ENCODE data around the gene OR5K4. TPM values are rescaled to one million over a fixed set of nuclear protein-coding genes. Genes with fewer than 3 reads are reported as not detected.

Gene OR5K4
- total and polyA plus RNA-seq, 10 of the 15 experiments (the other 5 are each of a cell fraction or from before 2014, with no cell fraction given): 2.1 TPM; not detected in 9

DNA sequence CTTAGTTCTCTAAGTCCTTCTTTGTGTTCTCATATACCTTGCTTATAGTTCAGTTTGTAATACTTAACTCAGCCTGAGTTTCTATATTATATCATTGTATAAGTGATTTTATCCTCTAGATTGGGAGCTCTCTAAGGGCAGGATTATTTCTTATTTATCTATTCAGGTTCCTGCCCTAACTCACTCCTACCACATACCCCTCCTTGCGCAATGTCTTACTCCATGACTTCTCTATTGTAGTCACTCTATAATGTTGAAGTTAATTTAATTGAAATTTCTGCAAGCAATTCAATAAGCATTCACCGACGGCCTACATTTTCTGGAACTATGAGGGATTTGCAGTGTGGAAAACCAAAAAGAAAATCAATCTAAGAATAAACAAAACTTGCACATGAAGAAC, 3.6 kb upstream of the OR5K4 start:
- ChIA-PET CTCF (no interaction called here), SMC1A (ENCODE audit: uncharacterized antibody, unreplicated experiment) (interaction anchor here (0.8 to 1.2 kb wide), 2 partner anchors 222 to 224 kb away, joined by 3 read pairs; no protein-coding TSS in a partner anchor), RAD21 (ENCODE audit: unreplicated experiment) (no interaction called here), POLR2A (no interaction called here)
- Histone ChIP-seq H4K20me1 (ENCODE audit: control insufficient read depth, insufficient read depth) (no peaks in the 10 kb centered on the region), H3K4me2 (ENCODE audit: control insufficient read depth, insufficient read depth) (no peak overlapping the region), H3K27ac (ENCODE audit: control insufficient read depth, insufficient read depth) (no peak overlapping the region), H3K4me3 (no peak overlapping the region), H3K9me3 (replicated peaks; ENCODE audit: control insufficient read depth, insufficient read depth, low read length) (no peaks in the 10 kb centered on the region), H3K79me2 (ENCODE audit: control insufficient read depth, insufficient read depth, low read length) (no peaks in the 10 kb centered on the region), H3K4me1 (ENCODE audit: control insufficient read depth, insufficient read depth, low read length) (no peaks in the 10 kb centered on the region), H3K36me3 (ENCODE audit: control insufficient read depth in 2 of 2, insufficient read depth in 2 of 2, low read length in 1 of 2) (no peaks in the 10 kb centered on the region), H3K27me3 (replicated peaks in 1 of 2; ENCODE audit: control insufficient read depth in 2 of 2, insufficient read depth in 2 of 2, low read length in 1 of 2) (no peaks in the 10 kb centered on the region), H3K9ac (ENCODE audit: control insufficient read depth, insufficient read depth, low read length) (no peak overlapping the region), H2AFZ (ENCODE audit: control insufficient read depth, low read depth, low read length) (no peak overlapping the region)
- intact Hi-C loops (cut with micrococcal nuclease; ENCODE audit: unreplicated experiment): no loop called here
- no TSS peak for BruUV-seq (replicated peaks)
- in situ Hi-C loops (cut with MboI): no loop called here
- ATAC-seq (no peak), DNase-seq (ENCODE audit: low read depth, low spot score) (no peak), FAIRE-seq (no peak)
- 94% methylated on average over 3 of the region's 3 CpGs for WGBS (ENCODE audit: insufficient coverage, insufficient replicate concordance, low lambda C conversion rate, missing lambda C conversion rate)
- TF ChIP-seq RFX5 (IDR thresholded peaks at IDR 0.05; ENCODE audit: low read depth, low read length) (no peak), RAD21 (IDR thresholded peaks at IDR 0.05; ENCODE audit: insufficient read depth, low read depth, low read length) (no peak), EP300 (IDR thresholded peaks at IDR 0.05; ENCODE audit: borderline replicate concordance in 1 of 2, control insufficient read depth in 1 of 2, low read depth in 2 of 2, low read length in 2 of 2) (no peak), NFYB (IDR thresholded peaks at IDR 0.05; ENCODE audit: insufficient read depth, low read depth, low read length) (no peak), TBL1XR1 (IDR thresholded peaks at IDR 0.05; ENCODE audit: low read depth, low read length) (no peak), PML (IDR thresholded peaks at IDR 0.05; ENCODE audit: low read length) (no peak), ETV6 (conservative IDR thresholded peaks at IDR 0.05 in 1 of 2, IDR thresholded peaks at IDR 0.05 in 1 of 2; ENCODE audit: borderline replicate concordance in 1 of 2, low read depth in 1 of 2) (no peak), ZSCAN29 (IDR thresholded peaks at IDR 0.05) (no peak)
- TF ChIP-seq, protein P1, sequence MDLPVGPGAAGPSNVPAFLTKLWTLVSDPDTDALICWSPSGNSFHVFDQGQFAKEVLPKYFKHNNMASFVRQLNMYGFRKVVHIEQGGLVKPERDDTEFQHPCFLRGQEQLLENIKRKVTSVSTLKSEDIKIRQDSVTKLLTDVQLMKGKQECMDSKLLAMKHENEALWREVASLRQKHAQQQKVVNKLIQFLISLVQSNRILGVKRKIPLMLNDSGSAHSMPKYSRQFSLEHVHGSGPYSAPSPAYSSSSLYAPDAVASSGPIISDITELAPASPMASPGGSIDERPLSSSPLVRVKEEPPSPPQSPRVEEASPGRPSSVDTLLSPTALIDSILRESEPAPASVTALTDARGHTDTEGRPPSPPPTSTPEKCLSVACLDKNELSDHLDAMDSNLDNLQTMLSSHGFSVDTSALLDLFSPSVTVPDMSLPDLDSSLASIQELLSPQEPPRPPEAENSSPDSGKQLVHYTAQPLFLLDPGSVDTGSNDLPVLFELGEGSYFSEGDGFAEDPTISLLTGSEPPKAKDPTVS (IDR thresholded peaks at IDR 0.05; ENCODE audit: low read depth, low read length): no peak
- TF ChIP-seq, protein P2, sequence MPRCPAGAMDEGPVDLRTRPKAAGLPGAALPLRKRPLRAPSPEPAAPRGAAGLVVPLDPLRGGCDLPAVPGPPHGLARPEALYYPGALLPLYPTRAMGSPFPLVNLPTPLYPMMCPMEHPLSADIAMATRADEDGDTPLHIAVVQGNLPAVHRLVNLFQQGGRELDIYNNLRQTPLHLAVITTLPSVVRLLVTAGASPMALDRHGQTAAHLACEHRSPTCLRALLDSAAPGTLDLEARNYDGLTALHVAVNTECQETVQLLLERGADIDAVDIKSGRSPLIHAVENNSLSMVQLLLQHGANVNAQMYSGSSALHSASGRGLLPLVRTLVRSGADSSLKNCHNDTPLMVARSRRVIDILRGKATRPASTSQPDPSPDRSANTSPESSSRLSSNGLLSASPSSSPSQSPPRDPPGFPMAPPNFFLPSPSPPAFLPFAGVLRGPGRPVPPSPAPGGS (IDR thresholded peaks at IDR 0.05; ENCODE audit: borderline replicate concordance, insufficient read depth, low read depth, low read length, poor library complexity, severe bottlenecking): no peak
- TF ChIP-seq, protein P3, sequence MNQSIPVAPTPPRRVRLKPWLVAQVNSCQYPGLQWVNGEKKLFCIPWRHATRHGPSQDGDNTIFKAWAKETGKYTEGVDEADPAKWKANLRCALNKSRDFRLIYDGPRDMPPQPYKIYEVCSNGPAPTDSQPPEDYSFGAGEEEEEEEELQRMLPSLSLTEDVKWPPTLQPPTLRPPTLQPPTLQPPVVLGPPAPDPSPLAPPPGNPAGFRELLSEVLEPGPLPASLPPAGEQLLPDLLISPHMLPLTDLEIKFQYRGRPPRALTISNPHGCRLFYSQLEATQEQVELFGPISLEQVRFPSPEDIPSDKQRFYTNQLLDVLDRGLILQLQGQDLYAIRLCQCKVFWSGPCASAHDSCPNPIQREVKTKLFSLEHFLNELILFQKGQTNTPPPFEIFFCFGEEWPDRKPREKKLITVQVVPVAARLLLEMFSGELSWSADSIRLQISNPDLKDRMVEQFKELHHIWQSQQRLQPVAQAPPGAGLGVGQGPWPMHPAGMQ (IDR thresholded peaks at IDR 0.05; ENCODE audit: borderline replicate concordance): no peak
- TF ChIP-seq, protein P4, sequence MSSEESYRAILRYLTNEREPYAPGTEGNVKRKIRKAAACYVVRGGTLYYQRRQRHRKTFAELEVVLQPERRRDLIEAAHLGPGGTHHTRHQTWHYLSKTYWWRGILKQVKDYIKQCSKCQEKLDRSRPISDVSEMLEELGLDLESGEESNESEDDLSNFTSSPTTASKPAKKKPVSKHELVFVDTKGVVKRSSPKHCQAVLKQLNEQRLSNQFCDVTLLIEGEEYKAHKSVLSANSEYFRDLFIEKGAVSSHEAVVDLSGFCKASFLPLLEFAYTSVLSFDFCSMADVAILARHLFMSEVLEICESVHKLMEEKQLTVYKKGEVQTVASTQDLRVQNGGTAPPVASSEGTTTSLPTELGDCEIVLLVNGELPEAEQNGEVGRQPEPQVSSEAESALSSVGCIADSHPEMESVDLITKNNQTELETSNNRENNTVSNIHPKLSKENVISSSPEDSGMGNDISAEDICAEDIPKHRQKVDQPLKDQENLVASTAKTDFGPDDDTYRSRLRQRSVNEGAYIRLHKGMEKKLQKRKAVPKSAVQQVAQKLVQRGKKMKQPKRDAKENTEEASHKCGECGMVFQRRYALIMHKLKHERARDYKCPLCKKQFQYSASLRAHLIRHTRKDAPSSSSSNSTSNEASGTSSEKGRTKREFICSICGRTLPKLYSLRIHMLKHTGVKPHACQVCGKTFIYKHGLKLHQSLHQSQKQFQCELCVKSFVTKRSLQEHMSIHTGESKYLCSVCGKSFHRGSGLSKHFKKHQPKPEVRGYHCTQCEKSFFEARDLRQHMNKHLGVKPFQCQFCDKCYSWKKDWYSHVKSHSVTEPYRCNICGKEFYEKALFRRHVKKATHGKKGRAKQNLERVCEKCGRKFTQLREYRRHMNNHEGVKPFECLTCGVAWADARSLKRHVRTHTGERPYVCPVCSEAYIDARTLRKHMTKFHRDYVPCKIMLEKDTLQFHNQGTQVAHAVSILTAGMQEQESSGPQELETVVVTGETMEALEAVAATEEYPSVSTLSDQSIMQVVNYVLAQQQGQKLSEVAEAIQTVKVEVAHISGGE (CRISPR knock-in tag; IDR thresholded peaks at IDR 0.05): no peak
- TF ChIP-seq, protein P5, sequence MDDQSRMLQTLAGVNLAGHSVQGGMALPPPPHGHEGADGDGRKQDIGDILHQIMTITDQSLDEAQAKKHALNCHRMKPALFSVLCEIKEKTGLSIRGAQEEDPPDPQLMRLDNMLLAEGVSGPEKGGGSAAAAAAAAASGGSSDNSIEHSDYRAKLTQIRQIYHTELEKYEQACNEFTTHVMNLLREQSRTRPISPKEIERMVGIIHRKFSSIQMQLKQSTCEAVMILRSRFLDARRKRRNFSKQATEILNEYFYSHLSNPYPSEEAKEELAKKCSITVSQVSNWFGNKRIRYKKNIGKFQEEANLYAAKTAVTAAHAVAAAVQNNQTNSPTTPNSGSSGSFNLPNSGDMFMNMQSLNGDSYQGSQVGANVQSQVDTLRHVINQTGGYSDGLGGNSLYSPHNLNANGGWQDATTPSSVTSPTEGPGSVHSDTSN (IDR thresholded peaks at IDR 0.05; ENCODE audit: insufficient replicate concordance, low read depth, low read length): no peak
- TF ChIP-seq, protein P6, sequence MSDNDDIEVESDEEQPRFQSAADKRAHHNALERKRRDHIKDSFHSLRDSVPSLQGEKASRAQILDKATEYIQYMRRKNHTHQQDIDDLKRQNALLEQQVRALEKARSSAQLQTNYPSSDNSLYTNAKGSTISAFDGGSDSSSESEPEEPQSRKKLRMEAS (IDR thresholded peaks at IDR 0.05; ENCODE audit: low read depth, low read length): no peak

Measured in GM12878 (cell line).